Bronchial epithelial cell (primary cell): Measurements from ENCODE around the gene TMEM14B. TPM values are rescaled to one million over a fixed set of nuclear protein-coding genes. Genes with fewer than 3 reads are reported as not detected.
"Not testable (repeated sequence)": the region's sequence is repeated elsewhere in the genome, so short reads cannot be mapped to it uniquely, and the experiment has no call there.

ENCODE experiments used
- DNase-seq: peaks from one replicate; pipeline ENCODE4 v3.0.0-alpha.2; 2010; ENCODE audit warnings: low read depth
- FAIRE-seq: peaks from 2 replicates; lab custom pipeline; 2011; peaks lifted over from hg19 to GRCh38; lab: Jason Lieb, UNC
- H3K27me3 ChIP-seq: 2 replicates; pipeline ENCODE4 v1.5.1; 2011; ENCODE audit warnings: low read length; ENCODE audit not compliant: control insufficient read depth, insufficient read depth
- H3K36me3 ChIP-seq: 2 replicates; pipeline ENCODE4 v1.5.1; 2011; ENCODE audit warnings: low read length; ENCODE audit not compliant: control insufficient read depth, insufficient read depth
- H3K4me3 ChIP-seq: 2 replicates; pipeline ENCODE4 v1.5.1; 2011; ENCODE audit warnings: mild to moderate bottlenecking, low read depth, low read length, control low read depth
- CTCF ChIP-seq: IDR thresholded peaks from 2 replicates; pipeline ENCODE4 v1.5.1; 2011; ENCODE audit warnings: mild to moderate bottlenecking, moderate library complexity, low read length, control low read depth, inconsistent platforms; ENCODE audit not compliant: insufficient read depth, severe bottlenecking
- total RNA-seq: library from RNA; depleted of rRNA; stranded (reverse); fragments of >200 nt; gene quantifications from 2 replicates; pipeline ENCODE4 v1.2.1, GENCODE V29; 2014

Gene TMEM14B
- total RNA-seq, 1 donor from 2014 or later: 55.8 TPM

GRCh38 chr6:10742251-10742650 is 5.4 kb upstream of the TMEM14B start:
- Histone ChIP-seq H3K27me3 (no peaks in the 10 kb centered on the region), H3K4me3 (no peak overlapping the region), H3K36me3 (peaks cover 1% of the 10 kb centered on the region)
- TF ChIP-seq CTCF: no peak
- FAIRE-seq: no peak
- DNase-seq: no peak

GRCh38 chr6:10743515-10743914 is 4.1 kb upstream of the TMEM14B start:
- no peaks in the 10 kb centered on the region for H3K27me3 ChIP-seq
- FAIRE-seq (no peak), DNase-seq (no peak)
- peaks cover 1% of the 10 kb centered on the region for H3K36me3 ChIP-seq
- no peak overlapping the region for H3K4me3 ChIP-seq
- TF ChIP-seq CTCF: no peak

- Histone ChIP-seq H3K36me3 (peaks cover 2% of the 10 kb centered on the region), H3K27me3 (no peaks in the 10 kb centered on the region), H3K4me3 (no peak overlapping the region)
- FAIRE-seq (no peak), DNase-seq (no peak)
- no peak for TF ChIP-seq CTCF
Observed at GRCh38 chr6:10745116-10745515, 2.5 kb upstream of the TMEM14B start.

- no peak for TF ChIP-seq CTCF
- FAIRE-seq (no peak), DNase-seq (no peak)
- Histone ChIP-seq H3K36me3 (peaks cover 8% of the 10 kb centered on the region), H3K27me3 (no peaks in the 10 kb centered on the region), H3K4me3 (peak overlapping the region; percentile 70)
Observed at GRCh38 chr6:10746915-10747250, 722 bp upstream of the TMEM14B start.

- no peaks in the 10 kb centered on the region for H3K27me3 ChIP-seq
- DNase-seq (no peak), FAIRE-seq (no peak)
- no peak overlapping the region for H3K4me3 ChIP-seq
- TF ChIP-seq CTCF: no peak
- H3K36me3 ChIP-seq: peaks cover 14% of the 10 kb centered on the region
Observed at GRCh38 chr6:10749734-10750133, 2.1 kb downstream of the TMEM14B start.

- not testable (repeated sequence) for DNase-seq, H3K27me3 ChIP-seq, FAIRE-seq, H3K4me3 ChIP-seq
- peaks cover 17% of the 10 kb centered on the region for H3K36me3 ChIP-seq
Observed at GRCh38 chr6:10750568-10750967, 3.0 kb downstream of the TMEM14B start.

GRCh38 chr6:10751757-10752156 is 4.2 kb downstream of the TMEM14B start:
- H3K4me3 ChIP-seq, H3K27me3 ChIP-seq, DNase-seq: not testable (repeated sequence)
- peak; percentile 81 for FAIRE-seq
- H3K36me3 ChIP-seq: peaks cover 18% of the 10 kb centered on the region
